Adrenal gland (tissue), 12 donors: Measurements from ENCODE around the gene MFAP5. TPM values are rescaled to one million over a fixed set of nuclear protein-coding genes. Genes with fewer than 3 reads are reported as not detected.
"Not testable (repeated sequence)": the region's sequence is repeated elsewhere in the genome, so short reads cannot be mapped to it uniquely, and the experiment has no call there.

Experiments
- DNase-seq, 7 donors: peaks; one replicate each; pipeline ENCODE4 v3.0.0-alpha.2; 2019 to 2020
- H3K27ac ChIP-seq, 5 donors: fragments of 200-600 bp; sonication (generic) in 4 of 5; 1 replicate in 3 of 5; 2 replicates in 2 of 5; pipeline versions ENCODE4 v1.5.1 to v1.8.0; 2016 to 2020; ENCODE audit warnings: mild to moderate bottlenecking in 1 of 5
- H3K27me3 ChIP-seq: fragments of 200-600 bp; 2 replicates; pipeline ENCODE4 v1.8.0; 2021
- H3K36me3 ChIP-seq, 2 donors: fragments of 200-600 bp; replicated peaks in 1 of 2; 1 replicate in 1 of 2; 2 replicates in 1 of 2; pipeline versions ENCODE4 v1.5.1 to v1.8.0; 2018 to 2022
- H3K4me1 ChIP-seq, 2 donors: fragments of 200-600 bp; replicated peaks in 1 of 2; 1 replicate in 1 of 2; 2 replicates in 1 of 2; pipeline versions ENCODE4 v1.5.1 to v1.8.0; 2018 to 2021
- H3K4me3 ChIP-seq, 4 donors: fragments of 200-600 bp; sonication (generic) in 3 of 4; one replicate each; pipeline ENCODE4 v1.5.1; 2016 to 2018
- H3K9me3 ChIP-seq, 3 donors: fragments of 200-600 bp; sonication (generic) in 1 of 3; replicated peaks in 1 of 3; 1 replicate in 2 of 3; 2 replicates in 1 of 3; pipeline versions ENCODE4 v1.5.1 to v1.8.0; 2016 to 2021
- POLR2A ChIP-seq, 2 donors: fragments of 450-650 bp; IDR thresholded peaks; one replicate each; pipeline ENCODE4 v1.6.1; 2017; ENCODE audit warnings: antibody characterized with exemption in 2 of 2, mild to moderate bottlenecking in 2 of 2, moderate library complexity in 1 of 2
- WGBS, 4 donors: extraction: QIAGEN DNeasy Blood & Tissue Kit in 2 of 4; methylation state at CpG; one replicate each; pipeline versions ENCODE4 v1.1.5 to v1.1.7; 2013 to 2017; 5-methylcytosine and 5-hydroxymethylcytosine counted together
- intact Hi-C, 2 donors: fragments of 100-400 bp; cut with DNase I; formaldehyde crosslinking; loops; one replicate each; pipeline versions ENCODE4 v1.14.1 to v1.15.0; 2022 to 2023
- polyA plus RNA-seq, 3 donors: library from polyadenylated mRNA; stranded (reverse); fragments of 200-250 nt in 2 of 3; fragments of 350-450 nt in 1 of 3; fragmentation: Illumina TruSeq in 1 of 3; extraction: RNeasy Lipid Tissue Mini Kit (QIAGEN cat#74804) in 1 of 3; gene quantifications; one replicate each; pipeline ENCODE4 v1.2.3, GENCODE V29; 2013 to 2014
- total RNA-seq, 9 donors: library from RNA; depleted of rRNA in 4 of 9; stranded (reverse); fragments of >200 nt in 4 of 9; fragments of 120-200 nt in 1 of 9; fragmentation: NEBNext Ultra II Directional in 1 of 9; extraction: Animal tissue kit (Norgen Biotek cat#: 25700) in 1 of 9; gene quantifications; one replicate each; pipeline versions ENCODE4 v1.1.0 to v1.2.4, GENCODE V29; 2013 to 2023
- TF ChIP-seq, protein P1 (sequence below), 6 experiments: fragments of 450-650 bp in 4 of 6; fragments of 200-600 bp in 2 of 6; sonication (generic) in 1 of 6; IDR thresholded peaks; 1 replicate in 5 of 6; 2 replicates in 1 of 6; pipeline versions ENCODE4 v1.5.1 to v1.8.0; 2016 to 2021; ENCODE audit warnings: antibody characterized with exemption in 6 of 6, mild to moderate bottlenecking in 2 of 6, moderate library complexity in 1 of 6
- donor health status: healthy with polysubstance abuse.
- donor health status: Bipolar disorder and iron deficiency.
- donor health status: DM: yes; HTN: yes; CAD: no.
- donor health status: DM: no; HTN: no; CAD: no.
- donor health status: DM: no; HTN: no; CAD: no.
- donor health status: DM: yes; HTN: yes; CAD: no.

The MFAP5 gene
- total and polyA plus RNA-seq, 12 donors = 0.68 to 65.3 (median 16.2) TPM

DNA sequence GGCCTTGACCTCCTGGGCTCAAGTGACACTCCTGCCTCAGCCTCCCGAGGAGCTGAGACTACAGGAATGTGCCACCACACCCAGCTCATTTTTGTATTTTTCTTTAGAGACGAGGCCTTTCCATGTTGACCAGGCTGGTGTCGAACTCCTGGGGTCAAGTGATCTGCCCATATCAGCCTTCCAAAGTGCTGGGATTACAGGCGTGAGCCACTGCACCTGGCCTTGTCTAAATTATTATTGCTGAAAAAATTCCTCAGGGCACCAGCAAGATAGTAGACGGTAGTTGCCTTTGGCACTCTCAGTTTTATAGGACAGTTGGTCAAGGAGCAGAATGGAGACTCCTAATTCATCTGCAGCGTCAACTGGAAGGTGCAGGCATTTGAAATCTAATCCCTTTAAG is 47.4 kb downstream of the MFAP5 start:
- intact Hi-C loops = no loop called here
- TF ChIP-seq, protein P1, sequence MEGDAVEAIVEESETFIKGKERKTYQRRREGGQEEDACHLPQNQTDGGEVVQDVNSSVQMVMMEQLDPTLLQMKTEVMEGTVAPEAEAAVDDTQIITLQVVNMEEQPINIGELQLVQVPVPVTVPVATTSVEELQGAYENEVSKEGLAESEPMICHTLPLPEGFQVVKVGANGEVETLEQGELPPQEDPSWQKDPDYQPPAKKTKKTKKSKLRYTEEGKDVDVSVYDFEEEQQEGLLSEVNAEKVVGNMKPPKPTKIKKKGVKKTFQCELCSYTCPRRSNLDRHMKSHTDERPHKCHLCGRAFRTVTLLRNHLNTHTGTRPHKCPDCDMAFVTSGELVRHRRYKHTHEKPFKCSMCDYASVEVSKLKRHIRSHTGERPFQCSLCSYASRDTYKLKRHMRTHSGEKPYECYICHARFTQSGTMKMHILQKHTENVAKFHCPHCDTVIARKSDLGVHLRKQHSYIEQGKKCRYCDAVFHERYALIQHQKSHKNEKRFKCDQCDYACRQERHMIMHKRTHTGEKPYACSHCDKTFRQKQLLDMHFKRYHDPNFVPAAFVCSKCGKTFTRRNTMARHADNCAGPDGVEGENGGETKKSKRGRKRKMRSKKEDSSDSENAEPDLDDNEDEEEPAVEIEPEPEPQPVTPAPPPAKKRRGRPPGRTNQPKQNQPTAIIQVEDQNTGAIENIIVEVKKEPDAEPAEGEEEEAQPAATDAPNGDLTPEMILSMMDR (IDR thresholded peaks at IDR 0.05) = no peak
- no peak for TF ChIP-seq POLR2A (IDR thresholded peaks at IDR 0.05)

DNA sequence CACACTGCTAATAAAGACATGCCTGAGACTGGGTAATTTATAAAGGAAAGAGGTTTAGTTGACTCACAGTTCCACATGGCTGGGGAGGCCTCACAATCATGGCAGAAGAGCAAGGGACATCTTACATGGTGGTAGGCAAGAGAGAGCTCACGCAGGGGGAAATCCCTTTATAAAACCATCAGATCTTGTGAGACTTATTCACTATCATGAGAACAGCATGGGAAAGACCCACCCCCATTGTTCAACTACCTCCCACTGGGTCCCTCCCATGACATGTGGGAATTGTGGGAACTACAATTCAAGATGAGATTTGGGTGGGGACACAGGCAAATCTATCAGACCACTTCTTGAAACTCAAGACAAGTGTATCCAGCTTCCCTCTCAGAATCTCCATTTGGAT is 48.7 kb downstream of the MFAP5 start:
- 93 to 100% (median 98%) methylated on average over 1 of the region's 1 CpG for WGBS, 4 donors
- H3K27me3 ChIP-seq, H3K9me3 ChIP-seq, DNase-seq, intact Hi-C loops, H3K4me3 ChIP-seq, H3K27ac ChIP-seq, H3K36me3 ChIP-seq, H3K4me1 ChIP-seq: not testable (repeated sequence)

More for the DNA sequence above, 47.4 kb downstream of the MFAP5 start:
- no peaks in the 10 kb centered on the region for H3K27me3 ChIP-seq
- H3K9me3 ChIP-seq = no peaks in the 10 kb centered on the region
- no peak for DNase-seq
- H3K4me3 ChIP-seq = no peak overlapping the region
- H3K4me1 ChIP-seq = no peaks in the 10 kb centered on the region
- WGBS, 4 donors = 72 to 80% (median 76%) methylated on average over 6 of the region's 6 CpGs
- no peak overlapping the region for H3K27ac ChIP-seq
- no peaks in the 10 kb centered on the region for H3K36me3 ChIP-seq

DNA sequence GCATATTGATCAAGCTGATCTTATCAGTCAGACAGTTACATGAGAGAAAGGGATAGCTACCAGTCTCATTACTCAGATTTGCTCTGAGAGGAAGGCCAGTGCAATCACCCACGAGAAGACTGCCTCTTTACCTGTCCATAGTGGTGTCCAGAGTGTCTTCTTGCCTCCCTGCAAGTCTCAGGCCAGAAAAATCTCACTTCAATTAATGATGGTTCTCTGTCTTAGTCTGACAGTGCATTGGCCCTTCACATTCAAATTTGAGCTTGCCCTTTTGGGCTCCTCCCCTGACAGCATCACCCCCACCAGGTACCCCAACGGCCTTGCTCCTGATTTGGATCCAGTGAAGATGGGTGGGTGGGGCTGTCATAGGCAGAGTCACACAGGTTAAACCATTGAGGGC is 50.0 kb downstream of the MFAP5 start, which contains the start of gene AICDA:
AICDA (minus strand) TSS at position 231 of the 400 bp plus-strand sequence; CDS start at position 139, 92 bp downstream.
- no peak within 1 kb of the TSS for H3K4me3 ChIP-seq
- H3K4me1 ChIP-seq = no peaks in the 10 kb centered on the region
- no peaks in the 10 kb centered on the region for H3K9me3 ChIP-seq
- H3K36me3 ChIP-seq = no peaks in the 10 kb centered on the region
- no peaks in the 10 kb centered on the region for H3K27me3 ChIP-seq
- TF ChIP-seq POLR2A (IDR thresholded peaks at IDR 0.05) = no peak
- TF ChIP-seq, protein P1 (IDR thresholded peaks at IDR 0.05) = no peak
- no peak for DNase-seq
- no peak within 1 kb of the TSS for H3K27ac ChIP-seq
- 56 to 70% (median 66%) methylated on average over 2 of the region's 2 CpGs for WGBS, 4 donors
- intact Hi-C loops = no loop called here

DNA sequence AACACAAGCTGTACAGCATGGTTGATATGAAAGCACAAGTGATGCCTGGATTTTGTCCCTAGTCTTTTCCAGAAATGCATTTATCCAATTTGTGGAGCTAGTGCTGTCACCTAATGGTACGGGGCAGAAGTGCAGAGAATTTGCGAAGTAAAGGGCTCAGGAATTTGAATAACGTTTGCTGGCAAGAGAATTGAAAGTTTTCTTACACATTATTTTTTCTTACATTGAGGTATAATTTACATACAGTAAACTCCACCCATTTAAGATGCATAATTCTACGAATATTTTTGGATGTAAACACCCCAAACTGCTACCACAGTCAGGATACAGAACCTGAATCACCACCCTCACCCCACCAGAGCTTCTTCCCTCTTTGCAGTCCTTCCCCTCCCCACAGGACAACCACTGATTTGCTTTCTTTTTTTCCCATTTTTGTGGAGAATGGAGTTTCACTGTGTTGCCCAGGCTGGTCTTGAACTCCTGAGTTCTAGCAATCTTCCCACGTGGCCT is 53.5 kb downstream of the MFAP5 start:
- Histone ChIP-seq H3K36me3 (no peaks in the 10 kb centered on the region), H3K27ac (no peak overlapping the region), H3K9me3 (no peaks in the 10 kb centered on the region), H3K4me1 (no peaks in the 10 kb centered on the region), H3K27me3 (no peaks in the 10 kb centered on the region), H3K4me3 (no peak overlapping the region)
- 13 to 22% (median 18%) methylated on average over 5 of the region's 5 CpGs for WGBS, 4 donors
- intact Hi-C loops = loop anchor here in 1 of 2 donors (10.0 kb wide), 1 partner anchor 64 kb away; the partner anchor contains the start of gene CLEC4E
- DNase-seq = peak in 4 of 7 donors; percentile 22 to 56 (median 30)
- TF ChIP-seq POLR2A (IDR thresholded peaks at IDR 0.05) = no peak
- TF ChIP-seq, protein P1 (IDR thresholded peaks at IDR 0.05) = peak; percentile 51 to 74 (median 64)

DNA sequence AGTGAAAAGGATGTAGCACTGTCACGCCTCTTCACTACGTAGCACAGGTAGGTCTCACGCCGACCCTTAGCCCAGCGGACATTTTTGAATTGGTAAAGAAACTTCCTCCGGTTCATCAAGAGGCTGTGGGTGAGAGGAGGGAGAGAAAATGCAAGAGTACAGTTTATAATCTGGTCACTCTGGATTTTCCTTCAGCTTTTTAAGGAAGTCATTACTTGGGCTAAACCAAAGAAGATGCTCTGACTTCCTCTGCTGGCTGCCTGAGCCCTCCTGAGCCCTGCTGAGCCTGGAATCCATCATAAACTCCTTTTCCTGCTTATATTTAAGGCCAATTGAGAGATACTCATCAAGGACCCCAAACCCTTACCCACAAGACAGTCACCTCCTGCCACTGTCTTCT is 55.7 kb downstream of the MFAP5 start:
- intact Hi-C loops = loop anchor here in 1 of 2 donors (10.0 kb wide), 1 partner anchor 62 kb away; the partner anchor contains the start of gene CLEC4E
- Histone ChIP-seq H3K4me3 (no peak overlapping the region), H3K4me1 (no peaks in the 10 kb centered on the region), H3K36me3 (no peaks in the 10 kb centered on the region), H3K27ac (no peak overlapping the region), H3K9me3 (no peaks in the 10 kb centered on the region), H3K27me3 (no peaks in the 10 kb centered on the region)
- 76 to 91% (median 83%) methylated on average over 6 of the region's 6 CpGs for WGBS, 4 donors
- DNase-seq = no peak
- TF ChIP-seq, protein P1 (IDR thresholded peaks at IDR 0.05) = no peak
- TF ChIP-seq POLR2A (IDR thresholded peaks at IDR 0.05) = no peak
